Neuron (in vitro differentiated cells): Measurements from ENCODE around the gene TRIM58.

Experiments used
- H2AFZ ChIP-seq: one replicate; pipeline ENCODE4 v1.6.1; 2013; ENCODE audit warnings: low read depth, mild to moderate bottlenecking, inconsistent platforms, low read length, moderate library complexity
- H3K27me3 ChIP-seq: one replicate; pipeline ENCODE4 v1.6.1; 2013; ENCODE audit warnings: low read length; ENCODE audit not compliant: insufficient read depth
- H3K36me3 ChIP-seq: one replicate; pipeline ENCODE4 v1.6.1; 2013; ENCODE audit warnings: low read length; ENCODE audit not compliant: insufficient read depth
- H3K4me1 ChIP-seq: one replicate; pipeline ENCODE4 v1.6.1; 2013; ENCODE audit warnings: low read length; ENCODE audit not compliant: insufficient read depth
- H3K4me3 ChIP-seq: 2 replicates; pipeline ENCODE4 v1.5.1; 2013; ENCODE audit warnings: mild to moderate bottlenecking, low read length, moderate library complexity
- H3K9me3 ChIP-seq: one replicate; pipeline ENCODE4 v1.6.1; 2013; ENCODE audit warnings: low read length

The TRIM58 gene

GRCh38 chr1:247905181-247905580, 48.2 kb downstream of the TRIM58 start:
- no peaks in the 10 kb centered on the region for H3K9me3 ChIP-seq

GRCh38 chr1:247905910-247906503, 49.0 kb downstream of the TRIM58 start:
- H3K4me1 ChIP-seq, result no peaks in the 10 kb centered on the region

More at GRCh38 chr1:247905181-247905580, 48.2 kb downstream of the TRIM58 start:
- H3K36me3 ChIP-seq, result no peaks in the 10 kb centered on the region
- H3K4me1 ChIP-seq, result no peaks in the 10 kb centered on the region
- no peak overlapping the region for H2AFZ ChIP-seq
- H3K4me3 ChIP-seq, result no peak overlapping the region
- H3K27me3 ChIP-seq, result no peaks in the 10 kb centered on the region

GRCh38 chr1:247906504-247907047, 49.6 kb downstream of the TRIM58 start:
- Histone ChIP-seq H3K27me3 (no peaks in the 10 kb centered on the region), H3K9me3 (no peaks in the 10 kb centered on the region), H3K36me3 (no peaks in the 10 kb centered on the region), H3K4me3 (no peak overlapping the region), H3K4me1 (no peaks in the 10 kb centered on the region), H2AFZ (no peak overlapping the region)

More at GRCh38 chr1:247905910-247906503, 49.0 kb downstream of the TRIM58 start:
- H3K9me3 ChIP-seq, result no peaks in the 10 kb centered on the region
- H3K4me3 ChIP-seq, result no peak overlapping the region
- H3K27me3 ChIP-seq, result no peaks in the 10 kb centered on the region
- no peaks in the 10 kb centered on the region for H3K36me3 ChIP-seq
- no peak overlapping the region for H2AFZ ChIP-seq

GRCh38 chr1:247908766-247909165, 51.8 kb downstream of the TRIM58 start:
- H3K36me3 ChIP-seq, result no peaks in the 10 kb centered on the region
- no peak overlapping the region for H2AFZ ChIP-seq
- no peaks in the 10 kb centered on the region for H3K27me3 ChIP-seq
- H3K4me3 ChIP-seq, result no peak overlapping the region
- no peaks in the 10 kb centered on the region for H3K4me1 ChIP-seq
- H3K9me3 ChIP-seq, result no peaks in the 10 kb centered on the region

- Histone ChIP-seq H3K4me3 (no peak overlapping the region), H3K9me3 (no peaks in the 10 kb centered on the region), H2AFZ (no peak overlapping the region), H3K27me3 (no peaks in the 10 kb centered on the region), H3K4me1 (no peaks in the 10 kb centered on the region), H3K36me3 (no peaks in the 10 kb centered on the region)
Measured at GRCh38 chr1:247913786-247914185, 56.8 kb downstream of the TRIM58 start.

GRCh38 chr1:247914941-247915662, 58.1 kb downstream of the TRIM58 start:
- Histone ChIP-seq H2AFZ (no peak overlapping the region), H3K36me3 (no peaks in the 10 kb centered on the region), H3K9me3 (no peaks in the 10 kb centered on the region), H3K27me3 (no peaks in the 10 kb centered on the region), H3K4me3 (no peak overlapping the region), H3K4me1 (no peaks in the 10 kb centered on the region)

- no peak within 1 kb of the TSS for H2AFZ ChIP-seq
- H3K4me3 ChIP-seq, result no peak within 1 kb of the TSS
- H3K4me1 ChIP-seq, result no peaks in the 10 kb centered on the region
- no peaks in the 10 kb centered on the region for H3K27me3 ChIP-seq
- no peaks in the 10 kb centered on the region for H3K9me3 ChIP-seq
- H3K36me3 ChIP-seq, result no peaks in the 10 kb centered on the region
Measured at GRCh38 chr1:247919952-247920351, 63.0 kb downstream of the TRIM58 start, which contains the start of gene OR2T8. Gene OR2T8, plus strand, starts transcription at chr1:247920252. Its CDS starts 766 bp downstream, at chr1:247921018.

GRCh38 chr1:247923941-247924340, 67.0 kb downstream of the TRIM58 start:
- H3K9me3 ChIP-seq, result no peaks in the 10 kb centered on the region
- no peaks in the 10 kb centered on the region for H3K4me1 ChIP-seq

GRCh38 chr1:247924868-247925267, 67.9 kb downstream of the TRIM58 start, which contains the start of gene OR2AJ1:
Gene OR2AJ1, plus strand, starts transcription at chr1:247924889. Its CDS starts 8,880 bp downstream, at chr1:247933769.
- no peaks in the 10 kb centered on the region for H3K27me3 ChIP-seq
- H3K36me3 ChIP-seq, result no peaks in the 10 kb centered on the region
- H3K4me1 ChIP-seq, result no peaks in the 10 kb centered on the region
- no peak within 1 kb of the TSS for H2AFZ ChIP-seq
- no peak within 1 kb of the TSS for H3K4me3 ChIP-seq
- no peaks in the 10 kb centered on the region for H3K9me3 ChIP-seq

More at GRCh38 chr1:247923941-247924340, 67.0 kb downstream of the TRIM58 start:
- Histone ChIP-seq H3K4me3 (no peak overlapping the region), H3K27me3 (no peaks in the 10 kb centered on the region), H2AFZ (no peak overlapping the region), H3K36me3 (no peaks in the 10 kb centered on the region)
